HCT116 (cell line): ENCODE measurements around the gene GFER. TPM values are rescaled to one million over a fixed set of nuclear protein-coding genes. Genes with fewer than 3 reads are reported as not detected.

Source experiments
- ATAC-seq: fragments of 200-7000 bp; cut with Tn5 transposase; 2 replicates; pipeline ENCODE4 v1.9.1; 2020; ENCODE audit warnings: mild to moderate bottlenecking, moderate library complexity
- BruUV-seq: library from RNA; stranded (reverse); fragments of 400-500 nt; replicated peaks from 2 replicates; lab custom pipeline; 2021; lab: Mats Ljungman, UMichigan
- CTCF ChIA-PET: fragments of 300-600 bp; sonication (Branson Sonifier 250); formaldehyde crosslinking; loops from one replicate; lab custom pipeline; 2021; ENCODE audit warnings: antibody characterized with exemption; lab: Charles Lee
- POLR2A ChIA-PET: fragments of 300-600, 350-600 bp; sonication (Branson Sonifier 250); formaldehyde crosslinking; loops from one replicate; lab custom pipeline; 2021; ENCODE audit warnings: antibody characterized with exemption; lab: Charles Lee
- RAD21 ChIA-PET, 2 experiments: fragments of 300-600 bp; sonication (Branson Sonifier 250); formaldehyde crosslinking; loops; one replicate each; lab custom pipeline; 2023; ENCODE audit warnings: low total read pairs in 2 of 2; ENCODE audit not compliant: uncharacterized antibody in 2 of 2, unreplicated experiment in 2 of 2, low non-redundant PET in 1 of 2; lab: Charles Lee
- DNase-seq: peaks from one replicate; pipeline ENCODE4 v3.0.0-alpha.2; 2010; ENCODE audit warnings: low read depth, low spot score
- H2AFZ ChIP-seq: fragments of 200-600 bp; shearing (Covaris generic), sonication (generic); 2 replicates; pipeline ENCODE4 v1.6.1; 2017; ENCODE audit warnings: low read depth, mixed run types, mixed read lengths, antibody characterized with exemption, low read length; ENCODE audit not compliant: poor library complexity, severe bottlenecking
- H3K27ac ChIP-seq: 2 replicates; pipeline ENCODE4 v1.5.1; 2012; ENCODE audit warnings: low read depth, low read length
- H3K27me3 ChIP-seq: fragments of 200-600 bp; sonication (generic); 2 replicates; pipeline ENCODE4 v1.6.1; 2016; ENCODE audit warnings: mixed run types, low read length, mixed read lengths; ENCODE audit not compliant: insufficient read depth
- H3K36me3 ChIP-seq, 2 experiments: fragments of 200-500 bp in 1 of 2; fragments of 200-600 bp in 1 of 2; sonication (Bioruptor generic) in 1 of 2; sonication (generic) in 1 of 2; 2 replicates each; pipeline versions ENCODE4 v1.5.1 to v1.6.1; 2014 to 2016; ENCODE audit warnings: low read length in 2 of 2, inconsistent platforms in 1 of 2, mixed read lengths in 1 of 2, mixed run types in 1 of 2; ENCODE audit not compliant: insufficient read depth in 2 of 2, control insufficient read depth in 1 of 2
- H3K4me1 ChIP-seq, 2 experiments: fragments of 200-600 bp in 1 of 2; sonication (generic) in 1 of 2; 2 replicates each; pipeline versions ENCODE4 v1.5.1 to v1.6.1; 2012 to 2017; ENCODE audit warnings: low read length in 2 of 2, inconsistent platforms in 1 of 2, mild to moderate bottlenecking in 1 of 2, mixed read lengths in 1 of 2, mixed run types in 1 of 2, moderate library complexity in 1 of 2; ENCODE audit not compliant: insufficient read depth in 2 of 2, control insufficient read depth in 1 of 2
- H3K4me2 ChIP-seq: fragments of 200-600 bp; sonication (generic); 2 replicates; pipeline ENCODE4 v1.6.1; 2017; ENCODE audit warnings: mixed run types, low read length, mixed read lengths
- H3K4me3 ChIP-seq, 2 experiments: fragments of 200-600 bp in 1 of 2; sonication (generic) in 1 of 2; replicated peaks in 1 of 2; 2 replicates each; pipeline ENCODE4 v1.5.1; 2011 to 2016; ENCODE audit warnings: low read length in 2 of 2, control low read depth in 1 of 2, low read depth in 1 of 2, mild to moderate bottlenecking in 1 of 2, mixed read lengths in 1 of 2, mixed run types in 1 of 2
- H3K79me2 ChIP-seq: fragments of 200-600 bp; sonication (generic); 2 replicates; pipeline ENCODE4 v1.6.1; 2017; ENCODE audit warnings: mild to moderate bottlenecking, mixed run types, low read length, moderate library complexity, mixed read lengths; ENCODE audit not compliant: insufficient read depth
- H3K9ac ChIP-seq: fragments of 200-600 bp; sonication (generic); 2 replicates; pipeline ENCODE4 v1.6.1; 2016; ENCODE audit warnings: low read length, mixed read lengths
- H3K9me2 ChIP-seq: fragments of 200-600 bp; sonication (generic), shearing (Covaris generic); 2 replicates; pipeline ENCODE4 v1.6.1; 2017; ENCODE audit warnings: mixed run types, mild to moderate bottlenecking, moderate library complexity; ENCODE audit not compliant: insufficient read depth
- H3K9me3 ChIP-seq, 2 experiments: fragments of 200-500 bp in 1 of 2; fragments of 200-600 bp in 1 of 2; sonication (Bioruptor generic) in 1 of 2; sonication (generic) in 1 of 2; 2 replicates each; pipeline ENCODE4 v1.6.1; 2014 to 2017; ENCODE audit warnings: low read length in 2 of 2, mixed read lengths in 2 of 2, inconsistent platforms in 1 of 2, low read depth in 1 of 2, mild to moderate bottlenecking in 1 of 2, mixed run types in 1 of 2, moderate library complexity in 1 of 2; ENCODE audit not compliant: control insufficient read depth in 1 of 2, insufficient read depth in 1 of 2
- H4K20me1 ChIP-seq: fragments of 200-600 bp; sonication (generic), shearing (Covaris generic); 2 replicates; pipeline ENCODE4 v1.6.1; 2017; ENCODE audit warnings: mixed run types, mild to moderate bottlenecking, moderate library complexity; ENCODE audit not compliant: insufficient read depth
- CBX3 ChIP-seq: IDR thresholded peaks from 2 replicates; pipeline ENCODE4 v1.6.1; 2012; ENCODE audit warnings: low read depth
- EGR1 ChIP-seq: IDR thresholded peaks from 2 replicates; pipeline ENCODE4 v1.6.1; 2012; ENCODE audit warnings: low read depth
- ELF1 ChIP-seq: IDR thresholded peaks from 2 replicates; pipeline ENCODE4 v1.6.1; 2012; ENCODE audit warnings: low read depth, borderline replicate concordance
- EZH2phosphoT487 ChIP-seq: fragments of 200-600 bp; IDR thresholded peaks from 2 replicates; pipeline ENCODE4 v1.6.1; 2018; ENCODE audit warnings: antibody characterized with exemption, borderline replicate concordance
- POLR2A ChIP-seq: IDR thresholded peaks from 2 replicates; pipeline ENCODE4 v1.7.0; 2011; ENCODE audit warnings: borderline replicate concordance; ENCODE audit not compliant: insufficient read depth, insufficient read length; ENCODE audit errors: extremely low read depth
- SIN3A ChIP-seq: IDR thresholded peaks from 2 replicates; pipeline ENCODE4 v1.6.1; 2012; ENCODE audit warnings: low read depth
- ZFX ChIP-seq: fragments of 450-650 bp; IDR thresholded peaks from 2 replicates; pipeline ENCODE4 v1.6.1; 2017
- intact Hi-C: fragments of 100-400 bp; cut with micrococcal nuclease; formaldehyde crosslinking; loops from 2 replicates; pipeline ENCODE4 v1.10.0; 2022
- total RNA-seq: library from RNA; stranded (reverse); gene quantifications from one replicate; pipeline ENCODE4 v1.2.1, GENCODE V29; 2021; ENCODE audit not compliant: unreplicated experiment

GFER gene
- total RNA-seq, 1 experiment from 2014 or later, result 47.3 TPM

- TF ChIP-seq EZH2phosphoT487 (no peak), ELF1 (no peak), SIN3A (no peak), POLR2A (peak; percentile 94), CBX3 (no peak), EGR1 (no peak)
- TF ChIP-seq, all 23 proteins: peak for 3
Observed at GRCh38 chr16:1960665-1961630, 23.0 kb upstream of the GFER start (continued).

- H2AFZ ChIP-seq, result no peak overlapping the region
- intact Hi-C loops, result no loop called here
- peak overlapping the region; percentile 93 for H3K9ac ChIP-seq
- H3K9me3 ChIP-seq, result no peaks in the 10 kb centered on the region
- H3K4me2 ChIP-seq, result peak overlapping the region; percentile 88
- H3K79me2 ChIP-seq, result peaks cover 69% of the 10 kb centered on the region
- DNase-seq, result no peak
- peaks cover 11% of the 10 kb centered on the region; the same call in 1 of the 2 replicates for H4K20me1 ChIP-seq
- H3K4me1 ChIP-seq, result peaks cover 11 to 46% of the 10 kb centered on the region in 2 experiments
- RAD21 ChIA-PET, result no interaction called here
- H3K27ac ChIP-seq, result peak overlapping the region; percentile 94
- TF ChIP-seq ZFX (no peak), POLR2A (peak; percentile 88)
- TF ChIP-seq, all 23 proteins: peak for 1
- Histone ChIP-seq H3K36me3 (peaks cover 6 to 20% of the 10 kb centered on the region in 2 experiments), H3K4me3 (peak overlapping the region; percentile 13 to 73), H3K9me2 (no peaks in the 10 kb centered on the region), H3K27me3 (no peaks in the 10 kb centered on the region)
- peak; percentile 4 for ATAC-seq
- POLR2A ChIA-PET, result interaction anchor here (0.6 to 3.2 kb wide), 7 partner anchors 9 to 163 kb away, joined by 3 to 21 read pairs (median 5); partner anchors contain the start of genes MSRB1 and TBL3
- no TSS peak for BruUV-seq
- CTCF ChIA-PET, result interaction anchor here (1.7 kb wide), 1 partner anchor 179 kb away, joined by 3 read pairs; no protein-coding TSS in a partner anchor
Observed at GRCh38 chr16:1961651-1962067, 22.3 kb upstream of the GFER start.
